ENCODE measurements around the gene ZFX. TPM values are rescaled to one million over a fixed set of nuclear protein-coding genes. Genes with fewer than 3 reads are reported as not detected.
"Not testable (repeated sequence)": the region's sequence is repeated elsewhere in the genome, so short reads cannot be mapped to it uniquely, and the experiment has no call there.

ZFX gene
- total RNA-seq, 2 experiments from 2014 or later = 44.4 to 44.5 TPM

GRCh38 chrX:24153796-24154189 is 4.3 kb downstream of the ZFX start:
- no peaks in the 10 kb centered on the region for H3K9me3 Mint-ChIP-seq (ENCODE audit: insufficient read depth)
- ChIA-PET CTCF (no interaction called here), POLR2A (no interaction called here)
- H3K4me3 Mint-ChIP-seq = peak overlapping the region; percentile 88
- no peak for ATAC-seq
- no peaks in the 10 kb centered on the region for H3K27me3 Mint-ChIP-seq (ENCODE audit: low read depth)
- H3K4me1 Mint-ChIP-seq (ENCODE audit: low read depth) = peaks cover 42% of the 10 kb centered on the region
- H3K36me3 Mint-ChIP-seq (ENCODE audit: low read depth) = peaks cover 42% of the 10 kb centered on the region
- peak overlapping the region; percentile 30 for H3K27ac Mint-ChIP-seq
- no peak for DNase-seq

GRCh38 chrX:24154490-24155034 is 5.0 kb downstream of the ZFX start:
- no peak overlapping the region for H3K4me3 Mint-ChIP-seq
- POLR2A ChIA-PET = no interaction called here
- H3K27ac Mint-ChIP-seq = no peak overlapping the region
- peaks cover 45% of the 10 kb centered on the region for H3K36me3 Mint-ChIP-seq (ENCODE audit: low read depth)
- no peaks in the 10 kb centered on the region for H3K9me3 Mint-ChIP-seq (ENCODE audit: insufficient read depth)
- peaks cover 43% of the 10 kb centered on the region for H3K4me1 Mint-ChIP-seq (ENCODE audit: low read depth)
- no peaks in the 10 kb centered on the region for H3K27me3 Mint-ChIP-seq (ENCODE audit: low read depth)
- no peak for DNase-seq
- CTCF ChIA-PET = no interaction called here
- ATAC-seq = no peak

GRCh38 chrX:24155747-24156146 is 6.2 kb downstream of the ZFX start:
- ATAC-seq; H3K9me3 Mint-ChIP-seq (ENCODE audit: insufficient read depth); CTCF ChIA-PET; H3K4me3 Mint-ChIP-seq; DNase-seq; H3K27me3 Mint-ChIP-seq (ENCODE audit: low read depth); H3K27ac Mint-ChIP-seq: not testable (repeated sequence)
- peaks cover 43% of the 10 kb centered on the region for H3K36me3 Mint-ChIP-seq (ENCODE audit: low read depth)
- H3K4me1 Mint-ChIP-seq (ENCODE audit: low read depth) = peaks cover 45% of the 10 kb centered on the region
- POLR2A ChIA-PET = interaction anchor here (0.6 kb wide), 1 partner anchor 85 kb away, joined by 3 read pairs; no protein-coding TSS in a partner anchor

DNA sequence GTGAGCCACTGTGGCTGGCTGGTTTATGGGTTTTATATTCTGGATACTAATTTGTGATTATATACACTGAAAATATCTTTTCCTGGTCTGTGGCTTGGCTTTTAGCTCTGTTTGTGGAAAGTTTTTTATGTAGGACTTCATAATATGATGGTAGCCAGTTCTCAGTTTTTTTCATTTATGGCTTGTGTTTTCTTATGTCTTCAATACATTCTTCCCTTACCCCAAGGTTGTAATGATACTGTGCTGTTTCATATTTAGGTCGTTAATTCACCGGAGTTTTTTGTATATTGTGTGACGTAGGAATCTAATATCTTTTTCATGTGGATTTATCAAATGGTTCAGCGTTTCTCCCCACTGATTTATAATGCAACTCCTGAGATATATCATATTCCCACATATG is 6.6 kb downstream of the ZFX start:
- CTCF ChIA-PET = interaction anchor here (1.2 kb wide), 1 partner anchor 85 kb away, joined by 3 read pairs; no protein-coding TSS in a partner anchor
- H3K9me3 Mint-ChIP-seq (ENCODE audit: insufficient read depth) = no peaks in the 10 kb centered on the region
- H3K27ac Mint-ChIP-seq = no peak overlapping the region

GRCh38 chrX:24158881-24159280 is 9.4 kb downstream of the ZFX start:
- ChIA-PET CTCF (no interaction called here), POLR2A (no interaction called here)
- Mint-ChIP-seq H3K4me3 (no peak overlapping the region), H3K27me3 (ENCODE audit: low read depth) (no peaks in the 10 kb centered on the region), H3K27ac (no peak overlapping the region), H3K4me1 (ENCODE audit: low read depth) (peaks cover 17% of the 10 kb centered on the region), H3K9me3 (ENCODE audit: insufficient read depth) (no peaks in the 10 kb centered on the region), H3K36me3 (ENCODE audit: low read depth) (peaks cover 27% of the 10 kb centered on the region)
- no peak for ATAC-seq
- DNase-seq = no peak

More for the DNA sequence above, 6.6 kb downstream of the ZFX start:
- H3K4me3 Mint-ChIP-seq = no peak overlapping the region
- peaks cover 43% of the 10 kb centered on the region for H3K4me1 Mint-ChIP-seq (ENCODE audit: low read depth)
- DNase-seq (no peak), ATAC-seq (no peak)
- peaks cover 40% of the 10 kb centered on the region for H3K36me3 Mint-ChIP-seq (ENCODE audit: low read depth)
- H3K27me3 Mint-ChIP-seq (ENCODE audit: low read depth) = no peaks in the 10 kb centered on the region
- POLR2A ChIA-PET = interaction anchor here (0.6 kb wide), 1 partner anchor 85 kb away, joined by 3 read pairs; no protein-coding TSS in a partner anchor

DNA sequence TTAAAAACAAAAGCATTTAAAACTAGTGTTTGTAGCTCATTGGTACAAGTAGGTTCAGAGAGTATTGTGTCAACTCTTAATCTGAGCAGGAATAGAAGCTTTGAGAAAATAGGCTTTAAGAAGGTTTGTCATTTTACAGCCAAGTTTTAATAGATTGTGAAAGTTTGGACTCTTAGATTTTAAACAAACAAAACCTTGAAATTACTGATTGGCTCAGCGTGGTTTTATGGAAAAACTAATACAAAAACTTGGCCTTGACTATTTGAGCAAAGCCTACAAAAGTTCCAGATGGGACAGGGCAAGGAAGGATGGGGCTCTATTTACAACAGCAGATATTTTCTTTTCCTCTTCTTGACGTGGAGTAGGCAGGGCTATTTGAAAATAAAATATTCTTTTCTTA is 16.5 kb downstream of the ZFX start:
- Mint-ChIP-seq H3K36me3 (ENCODE audit: low read depth) (peaks cover 28% of the 10 kb centered on the region), H3K9me3 (ENCODE audit: insufficient read depth) (no peaks in the 10 kb centered on the region), H3K4me3 (no peak overlapping the region), H3K27ac (no peak overlapping the region), H3K27me3 (ENCODE audit: low read depth) (no peaks in the 10 kb centered on the region), H3K4me1 (ENCODE audit: low read depth) (peaks cover 22% of the 10 kb centered on the region)
- ATAC-seq (no peak), DNase-seq (no peak)
- POLR2A ChIA-PET = no interaction called here
- CTCF ChIA-PET = no interaction called here

- H3K9me3 Mint-ChIP-seq (ENCODE audit: insufficient read depth) = no peaks in the 10 kb centered on the region
- ATAC-seq (no peak), DNase-seq (no peak)
- H3K4me1 Mint-ChIP-seq (ENCODE audit: low read depth) = peaks cover 25% of the 10 kb centered on the region
- POLR2A ChIA-PET = no interaction called here
- peaks cover 29% of the 10 kb centered on the region for H3K36me3 Mint-ChIP-seq (ENCODE audit: low read depth)
- CTCF ChIA-PET = interaction anchor here (1.1 kb wide), 1 partner anchor 228 kb away, joined by 4 read pairs; no protein-coding TSS in a partner anchor
- no peaks in the 10 kb centered on the region for H3K27me3 Mint-ChIP-seq (ENCODE audit: low read depth)
- H3K27ac Mint-ChIP-seq = peak overlapping the region; percentile 9
- H3K4me3 Mint-ChIP-seq = no peak overlapping the region
These were observed 18.4 kb downstream of the ZFX start for GRCh38 chrX:24167719-24168472.

- Mint-ChIP-seq H3K4me1 (ENCODE audit: low read depth) (peaks cover 25% of the 10 kb centered on the region), H3K27ac (peak overlapping the region; percentile 6), H3K4me3 (no peak overlapping the region), H3K36me3 (ENCODE audit: low read depth) (peaks cover 30% of the 10 kb centered on the region), H3K9me3 (ENCODE audit: insufficient read depth) (no peaks in the 10 kb centered on the region), H3K27me3 (ENCODE audit: low read depth) (no peaks in the 10 kb centered on the region)
- ChIA-PET CTCF (no interaction called here), POLR2A (no interaction called here)
- DNase-seq (no peak), ATAC-seq (no peak)
These were observed 19.3 kb downstream of the ZFX start for GRCh38 chrX:24168807-24169206.

- no peak overlapping the region for H3K27ac Mint-ChIP-seq
- no peaks in the 10 kb centered on the region for H3K27me3 Mint-ChIP-seq (ENCODE audit: low read depth)
- DNase-seq (no peak), ATAC-seq (no peak)
- no peak overlapping the region for H3K4me3 Mint-ChIP-seq
- H3K36me3 Mint-ChIP-seq (ENCODE audit: low read depth) = peaks cover 30% of the 10 kb centered on the region
- H3K4me1 Mint-ChIP-seq (ENCODE audit: low read depth) = peaks cover 25% of the 10 kb centered on the region
- no peaks in the 10 kb centered on the region for H3K9me3 Mint-ChIP-seq (ENCODE audit: insufficient read depth)
- POLR2A ChIA-PET = no interaction called here
- CTCF ChIA-PET = no interaction called here
These were observed 19.7 kb downstream of the ZFX start for GRCh38 chrX:24169211-24169610.

GRCh38 chrX:24173115-24173847 is 23.8 kb downstream of the ZFX start:
- ATAC-seq (no peak), DNase-seq (no peak)
- Mint-ChIP-seq H3K27me3 (ENCODE audit: low read depth) (no peaks in the 10 kb centered on the region), H3K4me3 (no peak overlapping the region), H3K4me1 (ENCODE audit: low read depth) (peaks cover 7% of the 10 kb centered on the region), H3K27ac (no peak overlapping the region), H3K36me3 (ENCODE audit: low read depth) (peaks cover 39% of the 10 kb centered on the region), H3K9me3 (ENCODE audit: insufficient read depth) (no peaks in the 10 kb centered on the region)
- ChIA-PET CTCF (no interaction called here), POLR2A (no interaction called here)

GRCh38 chrX:24175276-24175675 is 25.7 kb downstream of the ZFX start:
- no peaks in the 10 kb centered on the region for H3K27me3 Mint-ChIP-seq (ENCODE audit: low read depth)
- CTCF ChIA-PET = no interaction called here
- POLR2A ChIA-PET = no interaction called here
- no peak for ATAC-seq
- peaks cover 38% of the 10 kb centered on the region for H3K36me3 Mint-ChIP-seq (ENCODE audit: low read depth)
- H3K9me3 Mint-ChIP-seq (ENCODE audit: insufficient read depth) = no peaks in the 10 kb centered on the region
- no peak overlapping the region for H3K4me3 Mint-ChIP-seq
- no peak overlapping the region for H3K27ac Mint-ChIP-seq
- peaks cover 4% of the 10 kb centered on the region for H3K4me1 Mint-ChIP-seq (ENCODE audit: low read depth)
- no peak for DNase-seq

- POLR2A ChIA-PET = no interaction called here
- H3K27me3 Mint-ChIP-seq (ENCODE audit: low read depth) = no peaks in the 10 kb centered on the region
- no peaks in the 10 kb centered on the region for H3K9me3 Mint-ChIP-seq (ENCODE audit: insufficient read depth)
- ATAC-seq = no peak
- DNase-seq = no peak
- no peak overlapping the region for H3K4me3 Mint-ChIP-seq
- CTCF ChIA-PET = no interaction called here
- H3K4me1 Mint-ChIP-seq (ENCODE audit: low read depth) = no peaks in the 10 kb centered on the region
- H3K36me3 Mint-ChIP-seq (ENCODE audit: low read depth) = peaks cover 30% of the 10 kb centered on the region
- H3K27ac Mint-ChIP-seq = no peak overlapping the region
These were observed 28.9 kb downstream of the ZFX start for GRCh38 chrX:24178441-24178840.

Data from activated CD8-positive, alpha-beta T cell treated with anti-CD3 and anti-CD28 coated beads, Interleukin-2, amount 10 ng/mL, durations not matched to agents 7 days and 5 days (primary cell).